Esophagus squamous epithelium (tissue), 5 donors: ENCODE results near the gene WFS1. TPM values are rescaled to one million over a fixed set of nuclear protein-coding genes. Genes with fewer than 3 reads are reported as not detected.

ENCODE experiments used
- DNase-seq: peaks from one replicate; lab custom pipeline; 2025; lab: John Stamatoyannopoulos, UW
- H3K27ac ChIP-seq, 4 donors: fragments of 200-600 bp; sonication (generic); one replicate each; pipeline ENCODE4 v1.5.1; 2016 to 2019; ENCODE audit warnings: mild to moderate bottlenecking in 1 of 4
- H3K27me3 ChIP-seq, 4 donors: fragments of 200-600 bp; sonication (generic); 1 replicate in 3 of 4; 2 replicates in 1 of 4; pipeline versions ENCODE4 v1.5.1 to v1.6.0; 2017 to 2021; ENCODE audit warnings: antibody characterized with exemption in 1 of 4
- H3K36me3 ChIP-seq, 3 donors: fragments of 200-600 bp; sonication (generic); one replicate each; pipeline ENCODE4 v1.5.1; 2016 to 2019
- H3K4me1 ChIP-seq, 3 donors: fragments of 200-600 bp; sonication (generic); one replicate each; pipeline ENCODE4 v1.5.1; 2017 to 2019
- H3K4me3 ChIP-seq, 4 donors: fragments of 200-600 bp; sonication (generic); 1 replicate in 3 of 4; 2 replicates in 1 of 4; pipeline ENCODE4 v1.5.1; 2016 to 2019; ENCODE audit warnings: mild to moderate bottlenecking in 2 of 4, moderate library complexity in 1 of 4
- H3K9me3 ChIP-seq, 3 donors: fragments of 200-600 bp; sonication (generic); one replicate each; pipeline ENCODE4 v1.5.1; 2016 to 2019
- POLR2A ChIP-seq, 4 donors: fragments of 450-650 bp; IDR thresholded peaks; one replicate each; pipeline ENCODE4 v1.6.1; 2017; ENCODE audit warnings: antibody characterized with exemption in 4 of 4, mild to moderate bottlenecking in 4 of 4, moderate library complexity in 3 of 4
- WGBS, 2 donors: methylation state at CpG; one replicate each; pipeline ENCODE4 v1.1.5; 2018; 5-methylcytosine and 5-hydroxymethylcytosine counted together
- intact Hi-C: fragments of 100-400 bp; cut with DNase I; formaldehyde crosslinking; loops from one replicate; pipeline ENCODE4 v1.15.0; 2022
- total RNA-seq, 4 donors: library from RNA; depleted of rRNA; stranded (reverse); fragments of >200 nt; gene quantifications; one replicate each; pipeline ENCODE4 v1.1.0, GENCODE V29; 2016
- TF ChIP-seq, protein P1 (sequence below), 6 experiments: fragments of 450-650 bp in 4 of 6; fragments of 200-600 bp in 2 of 6; sonication (generic) in 2 of 6; IDR thresholded peaks; one replicate each; pipeline ENCODE4 v1.5.1; 2016 to 2019; ENCODE audit warnings: antibody characterized with exemption in 6 of 6, mild to moderate bottlenecking in 4 of 6, moderate library complexity in 4 of 6
- donor health status: DM: yes; HTN: yes; CAD: no.

The WFS1 gene
- total RNA-seq, 4 donors from 2014 or later: 6.5 to 20.4 (median 9.6) TPM

DNA sequence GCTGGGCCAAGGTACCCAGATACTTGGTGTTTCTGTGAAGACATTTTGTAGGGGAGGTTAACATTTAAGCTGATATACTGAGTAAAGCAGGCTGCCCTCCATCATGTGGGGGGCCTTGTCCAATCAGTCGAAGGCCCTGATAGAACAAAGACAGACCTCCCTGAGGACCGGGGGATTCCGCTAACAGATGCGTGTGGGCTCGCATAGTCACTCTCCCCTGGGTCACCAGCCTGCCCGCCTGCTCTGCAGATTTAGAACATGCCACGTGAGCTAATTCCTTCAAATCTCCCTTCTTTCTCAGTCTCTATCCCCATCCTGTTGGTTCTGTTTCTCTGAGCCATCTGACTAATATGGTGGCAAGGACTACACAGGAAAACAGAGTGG, 60.7 kb downstream of the WFS1 start:
- Histone ChIP-seq H3K4me3 (no peak overlapping the region), H3K36me3 (peaks cover 0 to 60% (median 9%) of the 10 kb centered on the region in 3 donors), H3K9me3 (peaks cover 0 to 6% (median 0%) of the 10 kb centered on the region in 3 donors), H3K4me1 (peaks cover 0 to 16% (median 3%) of the 10 kb centered on the region in 3 donors), H3K27ac (no peak overlapping the region), H3K27me3 (peaks cover 0 to 45% (median 0%) of the 10 kb centered on the region in 4 donors)
- intact Hi-C loops: loop anchor here (10.0 kb wide), 1 partner anchor 214 kb away; no protein-coding TSS in a partner anchor
- no peak for DNase-seq
- 90% methylated on average over 7 of the region's 7 CpGs; no CpG with 5 or more reads in 1 of the 2 donors for WGBS, 2 donors
- TF ChIP-seq, protein P1, sequence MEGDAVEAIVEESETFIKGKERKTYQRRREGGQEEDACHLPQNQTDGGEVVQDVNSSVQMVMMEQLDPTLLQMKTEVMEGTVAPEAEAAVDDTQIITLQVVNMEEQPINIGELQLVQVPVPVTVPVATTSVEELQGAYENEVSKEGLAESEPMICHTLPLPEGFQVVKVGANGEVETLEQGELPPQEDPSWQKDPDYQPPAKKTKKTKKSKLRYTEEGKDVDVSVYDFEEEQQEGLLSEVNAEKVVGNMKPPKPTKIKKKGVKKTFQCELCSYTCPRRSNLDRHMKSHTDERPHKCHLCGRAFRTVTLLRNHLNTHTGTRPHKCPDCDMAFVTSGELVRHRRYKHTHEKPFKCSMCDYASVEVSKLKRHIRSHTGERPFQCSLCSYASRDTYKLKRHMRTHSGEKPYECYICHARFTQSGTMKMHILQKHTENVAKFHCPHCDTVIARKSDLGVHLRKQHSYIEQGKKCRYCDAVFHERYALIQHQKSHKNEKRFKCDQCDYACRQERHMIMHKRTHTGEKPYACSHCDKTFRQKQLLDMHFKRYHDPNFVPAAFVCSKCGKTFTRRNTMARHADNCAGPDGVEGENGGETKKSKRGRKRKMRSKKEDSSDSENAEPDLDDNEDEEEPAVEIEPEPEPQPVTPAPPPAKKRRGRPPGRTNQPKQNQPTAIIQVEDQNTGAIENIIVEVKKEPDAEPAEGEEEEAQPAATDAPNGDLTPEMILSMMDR (IDR thresholded peaks at IDR 0.05): no peak
- TF ChIP-seq POLR2A (IDR thresholded peaks at IDR 0.05): no peak

DNA sequence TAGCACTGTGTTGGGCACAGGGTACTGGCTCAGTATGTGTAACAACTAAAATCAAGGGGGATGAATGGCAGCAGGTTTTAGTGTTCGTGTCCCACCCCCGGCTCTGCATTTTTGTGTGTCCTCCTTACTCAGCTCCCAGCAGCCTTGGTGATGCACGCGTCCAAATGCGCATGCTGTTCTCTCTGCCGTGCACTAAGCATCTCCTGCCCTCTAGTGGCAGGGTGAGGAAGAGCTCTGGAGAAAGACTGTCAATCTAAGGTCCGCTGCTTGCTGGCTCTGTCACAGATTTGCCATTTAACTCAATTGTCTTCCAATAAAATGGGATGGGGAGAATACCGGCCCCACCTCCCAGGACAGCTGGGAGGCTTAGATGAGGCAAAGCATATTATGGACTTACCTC, 61.4 kb downstream of the WFS1 start:
- peaks cover 0 to 6% (median 0%) of the 10 kb centered on the region in 3 donors for H3K9me3 ChIP-seq
- peaks cover 0 to 10% (median 3%) of the 10 kb centered on the region in 3 donors for H3K4me1 ChIP-seq
- H3K27me3 ChIP-seq: peaks cover 0 to 52% (median 0%) of the 10 kb centered on the region in 4 donors
- TF ChIP-seq, protein P1 (IDR thresholded peaks at IDR 0.05): peak in 5 of 6 experiments; percentile 42 to 68 (median 50)
- TF ChIP-seq POLR2A (IDR thresholded peaks at IDR 0.05): no peak
- intact Hi-C loops: loop anchor here (10.0 kb wide), 1 partner anchor 214 kb away; no protein-coding TSS in a partner anchor
- DNase-seq: no peak
- H3K36me3 ChIP-seq: peaks cover 0 to 60% (median 9%) of the 10 kb centered on the region in 3 donors
- H3K4me3 ChIP-seq: no peak overlapping the region
- 66 to 95% methylated on average over 4 to 8 of the region's 8 CpGs for WGBS, 2 donors
- H3K27ac ChIP-seq: no peak overlapping the region

DNA sequence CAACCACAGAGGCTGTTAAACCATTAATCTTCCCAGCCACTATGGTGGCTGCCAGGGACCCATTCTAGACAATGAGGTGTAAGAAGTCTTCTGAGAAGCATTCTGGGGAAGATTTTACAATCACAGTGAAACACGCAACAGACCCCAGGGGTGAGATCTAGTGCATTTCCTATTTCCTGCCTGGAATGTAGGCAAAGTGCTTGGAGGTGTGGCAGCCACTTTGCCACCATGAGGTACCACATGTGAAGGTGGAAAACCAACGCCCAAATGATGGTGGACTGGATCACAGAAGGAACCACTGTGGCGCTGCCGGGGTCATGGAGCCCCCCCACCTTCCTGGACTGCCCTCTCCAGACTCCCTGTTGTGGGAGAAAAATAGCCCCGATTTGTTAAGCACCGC, 61.8 kb downstream of the WFS1 start:
- 86 to 93% methylated on average over 5 to 6 of the region's 6 CpGs for WGBS, 2 donors
- Histone ChIP-seq H3K27me3 (peaks cover 0 to 54% (median 0%) of the 10 kb centered on the region in 4 donors), H3K4me3 (no peak overlapping the region), H3K4me1 (peaks cover 0 to 8% (median 3%) of the 10 kb centered on the region in 3 donors), H3K27ac (no peak overlapping the region), H3K36me3 (peaks cover 0 to 56% (median 9%) of the 10 kb centered on the region in 3 donors), H3K9me3 (peaks cover 0 to 6% (median 0%) of the 10 kb centered on the region in 3 donors)
- TF ChIP-seq, protein P1 (IDR thresholded peaks at IDR 0.05): no peak
- no peak for TF ChIP-seq POLR2A (IDR thresholded peaks at IDR 0.05)
- DNase-seq: no peak
- intact Hi-C loops: loop anchor here (10.0 kb wide), 1 partner anchor 213 kb away; no protein-coding TSS in a partner anchor

DNA sequence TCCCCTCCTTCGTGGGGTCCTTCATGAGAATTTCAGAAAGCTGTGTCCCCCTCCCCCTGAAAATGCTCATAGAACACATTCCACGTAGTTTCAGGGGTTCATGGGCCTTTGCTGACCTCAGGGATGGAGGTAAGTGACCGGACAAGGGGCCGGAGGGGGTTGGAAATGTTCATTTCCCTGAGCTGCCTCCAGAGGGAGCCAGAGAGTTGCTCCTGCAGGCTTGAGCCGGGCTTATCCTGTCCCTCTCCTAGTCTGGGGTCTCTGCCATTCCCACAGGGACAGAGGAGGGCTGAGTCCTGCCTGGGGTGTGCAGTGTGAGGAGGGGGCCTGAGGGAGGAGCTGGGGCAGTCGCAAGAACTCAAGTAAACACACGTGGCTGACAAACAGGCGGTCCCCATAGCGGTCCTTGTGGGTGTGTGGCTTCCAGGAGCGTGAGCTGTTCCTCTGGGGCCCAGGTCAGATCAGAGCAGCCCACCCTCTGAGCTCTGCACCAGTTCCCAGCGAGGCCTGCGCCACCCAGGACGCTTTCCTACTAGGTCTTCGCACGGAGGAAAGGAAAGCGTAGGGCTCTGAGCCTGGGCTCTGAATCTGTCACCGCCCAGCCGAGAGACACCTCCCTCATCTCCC, 62.5 kb downstream of the WFS1 start:
- H3K36me3 ChIP-seq: peaks cover 0 to 51% (median 9%) of the 10 kb centered on the region in 3 donors
- H3K9me3 ChIP-seq: peaks cover 0 to 6% (median 0%) of the 10 kb centered on the region in 3 donors
- no peak overlapping the region for H3K27ac ChIP-seq
- H3K4me3 ChIP-seq: no peak overlapping the region
- H3K4me1 ChIP-seq: peaks cover 0 to 3% (median 0%) of the 10 kb centered on the region in 3 donors
- H3K27me3 ChIP-seq: peaks cover 0 to 55% (median 0%) of the 10 kb centered on the region in 4 donors
- no peak for DNase-seq
- 40 to 52% methylated on average over 5 to 7 of the region's 18 CpGs for WGBS, 2 donors
- TF ChIP-seq, protein P1 (IDR thresholded peaks at IDR 0.05): peak; percentile 13 to 66 (median 54)
- TF ChIP-seq POLR2A (IDR thresholded peaks at IDR 0.05): no peak
- intact Hi-C loops: loop anchor here (10.0 kb wide), 1 partner anchor 213 kb away; no protein-coding TSS in a partner anchor

DNA sequence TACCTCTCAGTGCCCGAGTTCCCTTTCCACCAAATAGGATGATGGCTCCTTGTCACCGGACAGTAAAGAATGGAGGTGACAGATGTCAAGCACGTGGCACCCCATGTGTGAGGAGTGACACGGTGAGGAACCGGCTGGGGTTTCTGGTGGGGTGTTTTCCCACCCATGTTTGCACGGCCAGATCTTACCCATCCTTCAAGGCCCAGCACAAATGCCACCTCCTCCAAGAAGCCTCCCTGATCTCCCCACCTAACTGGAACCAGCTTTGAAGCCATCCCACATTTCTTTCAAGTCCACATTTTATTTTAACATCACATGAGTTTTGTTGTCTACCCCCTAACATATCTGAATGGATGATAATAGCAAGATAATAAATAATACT, 63.0 kb downstream of the WFS1 start:
- WGBS, 2 donors: 82 to 86% methylated on average over 3 to 6 of the region's 6 CpGs
- Histone ChIP-seq H3K36me3 (peaks cover 0 to 51% (median 9%) of the 10 kb centered on the region in 3 donors), H3K27ac (no peak overlapping the region), H3K27me3 (peaks cover 0 to 56% (median 0%) of the 10 kb centered on the region in 4 donors), H3K4me3 (no peak overlapping the region), H3K4me1 (no peaks in the 10 kb centered on the region), H3K9me3 (peaks cover 0 to 6% (median 0%) of the 10 kb centered on the region in 3 donors)
- intact Hi-C loops: loop anchor here (10.0 kb wide), 1 partner anchor 212 kb away; no protein-coding TSS in a partner anchor
- DNase-seq: no peak
- TF ChIP-seq POLR2A (IDR thresholded peaks at IDR 0.05): no peak
- TF ChIP-seq, protein P1 (IDR thresholded peaks at IDR 0.05): no peak
